Smooth muscle cell (in vitro differentiated cells): ENCODE results near the gene TESK2. TPM values are rescaled to one million over a fixed set of nuclear protein-coding genes. Genes with fewer than 3 reads are reported as not detected.

Experiments used
- DNase-seq: peaks from one replicate; lab custom pipeline; 2025; ENCODE audit not compliant: unreplicated experiment; lab: John Stamatoyannopoulos, UW
- H2AFZ ChIP-seq: fragments of 200-600 bp; sonication (generic); 2 replicates; pipeline ENCODE4 v1.6.0; 2016; ENCODE audit warnings: antibody characterized with exemption, low read depth, mild to moderate bottlenecking
- H3F3A ChIP-seq: fragments of 200-600 bp; sonication (generic); 2 replicates; pipeline ENCODE4 v1.6.0; 2017; ENCODE audit warnings: antibody characterized with exemption, low read depth
- H3K27ac ChIP-seq: fragments of 200-600 bp; sonication (generic); 2 replicates; pipeline ENCODE4 v1.5.1; 2016; ENCODE audit warnings: low read depth, mild to moderate bottlenecking
- H3K27me3 ChIP-seq: fragments of 200-600 bp; sonication (generic); 2 replicates; pipeline ENCODE4 v1.6.1; 2016; ENCODE audit warnings: low read depth, mild to moderate bottlenecking
- H3K36me3 ChIP-seq: fragments of 200-600 bp; sonication (generic); 2 replicates; pipeline ENCODE4 v1.5.1; 2016; ENCODE audit warnings: low read depth
- H3K4me1 ChIP-seq: fragments of 200-600 bp; sonication (generic); 2 replicates; pipeline ENCODE4 v1.5.1; 2016; ENCODE audit warnings: low read depth
- H3K4me2 ChIP-seq: fragments of 200-600 bp; sonication (generic); 2 replicates; pipeline ENCODE4 v1.6.0; 2016; ENCODE audit warnings: mild to moderate bottlenecking
- H3K4me3 ChIP-seq: fragments of 200-600 bp; sonication (generic); 2 replicates; pipeline ENCODE4 v1.5.1; 2016; ENCODE audit warnings: mild to moderate bottlenecking
- H3K79me2 ChIP-seq: fragments of 200-600 bp; sonication (generic); 2 replicates; pipeline ENCODE4 v1.6.0; 2016; ENCODE audit warnings: low read depth, mild to moderate bottlenecking
- H3K9ac ChIP-seq: fragments of 200-600 bp; sonication (generic); 2 replicates; pipeline ENCODE4 v1.6.0; 2016; ENCODE audit warnings: low read depth
- H3K9me3 ChIP-seq: fragments of 200-600 bp; sonication (generic); replicated peaks from 2 replicates; pipeline ENCODE4 v1.5.1; 2016; ENCODE audit warnings: low read depth
- H4K20me1 ChIP-seq: fragments of 200-600 bp; sonication (generic); 2 replicates; pipeline ENCODE4 v1.6.0; 2016; ENCODE audit warnings: low read depth
- CTCF ChIP-seq: fragments of 200-600 bp; sonication (generic); IDR thresholded peaks from 2 replicates; pipeline ENCODE4 v1.5.1; 2017; ENCODE audit warnings: borderline replicate concordance, mild to moderate bottlenecking, antibody characterized with exemption; ENCODE audit not compliant: insufficient read depth, poor library complexity, severe bottlenecking
- WGBS: methylation state at CpG from one replicate; pipeline ENCODE4 v1.1.7; 2016; ENCODE audit warnings: low lambda C conversion rate; 5-methylcytosine and 5-hydroxymethylcytosine counted together
- polyA plus RNA-seq: library from polyadenylated mRNA; unstranded; fragments of >200 nt; fragmentation: Nextera tagmentation; extraction: Ambion mirVana; gene quantifications from 2 replicates; pipeline ENCODE4 v1.2.1, GENCODE V29; 2016
- total RNA-seq: library from RNA; depleted of rRNA; stranded (reverse); fragments of >200 nt; gene quantifications from 2 replicates; pipeline ENCODE4 v1.2.3, GENCODE V29; 2014

Gene TESK2
- total and polyA plus RNA-seq, 2 experiments from 2014 or later = 1.3 to 4.3 TPM

DNA sequence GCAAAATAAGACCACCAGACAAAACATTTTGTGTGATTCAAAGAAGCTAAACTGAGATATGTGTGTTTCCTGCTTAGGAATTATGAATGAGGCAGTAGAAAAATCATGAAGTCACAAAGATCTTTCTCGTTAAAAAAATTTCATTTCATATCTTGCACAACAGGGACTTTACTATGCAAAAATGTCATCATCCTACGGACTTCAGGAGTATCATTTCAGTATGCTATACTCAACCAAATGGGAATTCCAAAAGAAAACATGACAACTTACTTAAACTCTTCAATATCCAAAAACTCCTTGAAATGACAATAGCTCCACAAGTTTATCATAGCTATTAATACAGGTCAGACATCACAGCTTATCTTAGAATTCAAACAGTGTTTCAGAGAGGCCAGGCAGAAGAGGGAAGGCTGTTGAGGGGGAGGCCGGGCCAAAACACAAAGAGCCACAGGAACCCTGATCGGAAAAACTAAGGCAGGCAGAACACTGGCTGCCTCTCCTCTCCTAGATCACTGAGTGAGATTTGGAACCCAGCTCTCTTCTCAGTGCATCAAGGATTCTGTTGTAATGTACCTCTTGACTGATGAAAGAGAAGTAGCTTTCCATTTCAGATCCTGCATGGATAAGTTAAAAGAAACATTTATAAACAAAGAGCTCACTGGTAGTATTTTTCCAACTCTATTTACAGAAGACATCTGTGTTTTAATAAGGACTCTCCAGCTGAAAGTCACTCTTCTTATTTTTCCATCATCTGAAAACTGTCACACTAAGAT lies 66.9 kb downstream of the TESK2 start:
- WGBS = 85% methylated on average over 4 of the region's 4 CpGs
- H4K20me1 ChIP-seq = no peaks in the 10 kb centered on the region
- no peak overlapping the region for H2AFZ ChIP-seq
- no peaks in the 10 kb centered on the region for H3K79me2 ChIP-seq
- TF ChIP-seq CTCF = no peak
- H3K9me3 ChIP-seq = no peaks in the 10 kb centered on the region
- no peak for DNase-seq
- H3K4me2 ChIP-seq = no peak overlapping the region
- no peaks in the 10 kb centered on the region for H3K27me3 ChIP-seq
- no peaks in the 10 kb centered on the region for H3K36me3 ChIP-seq
- H3F3A ChIP-seq = no peaks in the 10 kb centered on the region
- H3K4me3 ChIP-seq = no peak overlapping the region
- no peak overlapping the region for H3K9ac ChIP-seq
- H3K27ac ChIP-seq = no peak overlapping the region
- no peaks in the 10 kb centered on the region for H3K4me1 ChIP-seq

DNA sequence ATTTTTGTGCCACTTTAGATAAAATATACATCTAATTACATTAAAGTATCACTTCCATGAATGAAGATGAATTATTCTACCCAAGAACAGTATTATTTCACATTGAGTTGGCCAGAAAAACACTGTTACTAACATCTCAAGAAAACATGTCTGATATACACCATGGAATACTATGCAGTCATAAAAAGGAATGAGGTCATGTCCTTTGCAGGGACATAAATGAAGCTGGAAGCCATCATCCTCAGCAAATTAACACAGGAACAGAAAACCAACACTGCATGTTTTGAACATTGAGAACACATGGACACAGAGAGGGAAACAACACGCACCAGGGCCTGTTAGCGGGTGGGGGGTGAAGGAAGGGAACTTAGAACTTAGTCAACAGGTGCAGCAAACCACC lies 69.0 kb downstream of the TESK2 start:
- Histone ChIP-seq H2AFZ (no peak overlapping the region), H3K27me3 (no peaks in the 10 kb centered on the region), H3K9ac (no peak overlapping the region), H3F3A (no peaks in the 10 kb centered on the region), H3K4me2 (no peak overlapping the region), H3K4me1 (no peaks in the 10 kb centered on the region), H3K36me3 (no peaks in the 10 kb centered on the region), H3K4me3 (no peak overlapping the region), H3K9me3 (no peaks in the 10 kb centered on the region), H3K27ac (no peak overlapping the region), H4K20me1 (no peaks in the 10 kb centered on the region), H3K79me2 (no peaks in the 10 kb centered on the region)
- DNase-seq = no peak
- WGBS = 100% methylated on average over 2 of the region's 2 CpGs
- TF ChIP-seq CTCF = no peak

DNA sequence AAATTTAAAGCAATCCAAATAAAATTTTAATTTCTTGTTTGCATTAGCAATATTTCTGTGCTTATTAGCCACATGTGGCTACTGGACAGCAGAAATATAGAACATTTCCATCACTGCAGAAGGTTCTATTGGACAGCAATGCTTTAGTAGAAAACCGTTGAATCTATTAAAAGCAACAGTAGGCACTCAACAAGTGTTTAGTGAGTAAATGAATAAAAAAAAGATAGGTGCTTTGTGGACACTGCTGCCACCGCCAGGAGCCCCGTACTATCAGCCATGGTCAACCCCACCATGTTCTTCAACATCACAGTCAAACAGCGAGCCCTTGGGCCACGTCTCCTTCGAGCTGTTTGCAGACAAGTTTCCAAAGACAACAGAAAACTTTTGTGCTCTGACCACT lies 76.2 kb downstream of the TESK2 start:
- TF ChIP-seq CTCF = no peak
- DNase-seq = no peak
- Histone ChIP-seq H3K27ac (no peak overlapping the region), H3K4me2 (no peak overlapping the region), H3K27me3 (no peaks in the 10 kb centered on the region), H3K36me3 (no peaks in the 10 kb centered on the region), H2AFZ (no peak overlapping the region), H3K79me2 (no peaks in the 10 kb centered on the region), H4K20me1 (no peaks in the 10 kb centered on the region), H3F3A (no peaks in the 10 kb centered on the region), H3K4me3 (no peak overlapping the region), H3K9ac (no peak overlapping the region), H3K4me1 (no peaks in the 10 kb centered on the region), H3K9me3 (no peaks in the 10 kb centered on the region)
- WGBS = 78% methylated on average over 6 of the region's 6 CpGs

DNA sequence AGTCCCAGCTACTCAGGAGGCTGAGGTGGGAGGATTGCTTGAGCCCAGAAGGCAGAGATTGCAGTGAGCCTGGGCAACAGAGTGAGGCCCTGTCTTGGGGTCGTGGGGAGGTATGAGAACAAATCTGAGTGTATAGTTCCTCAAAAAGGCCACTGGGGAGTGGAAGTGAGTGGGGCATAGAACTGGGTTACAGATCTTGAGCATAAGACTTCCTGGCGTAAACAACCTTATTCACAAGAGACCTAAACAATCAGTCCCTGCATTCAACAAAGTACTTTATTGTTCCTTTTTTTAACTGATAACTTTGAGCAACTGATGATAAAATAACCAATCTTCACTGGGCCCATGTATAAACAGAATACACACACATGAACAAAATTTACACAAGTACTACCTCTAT lies 78.1 kb downstream of the TESK2 start:
- H3K27me3 ChIP-seq = no peaks in the 10 kb centered on the region
- no peak overlapping the region for H3K9ac ChIP-seq
- H4K20me1 ChIP-seq = no peaks in the 10 kb centered on the region
- H3K4me2 ChIP-seq = no peak overlapping the region
- no peak for TF ChIP-seq CTCF
- H3K79me2 ChIP-seq = no peaks in the 10 kb centered on the region
- 92% methylated on average over 2 of the region's 2 CpGs for WGBS
- H3K9me3 ChIP-seq = no peaks in the 10 kb centered on the region
- no peaks in the 10 kb centered on the region for H3F3A ChIP-seq
- no peak overlapping the region for H2AFZ ChIP-seq
- no peak overlapping the region for H3K27ac ChIP-seq
- no peak for DNase-seq
- H3K36me3 ChIP-seq = no peaks in the 10 kb centered on the region
- H3K4me1 ChIP-seq = no peaks in the 10 kb centered on the region
- H3K4me3 ChIP-seq = no peak overlapping the region
